Gastroesophageal sphincter (tissue), 4 donors: ENCODE results near the gene RREB1. TPM values are rescaled to one million over a fixed set of nuclear protein-coding genes. Genes with fewer than 3 reads are reported as not detected.
A peak's percentile ranks its signal among the peaks of the same experiment; 100 is the strongest.

Experiments used
- ATAC-seq: fragments of 150-250 bp; one replicate; pipeline ENCODE4 v1.9.1; 2016; ENCODE audit warnings: mild to moderate bottlenecking, moderate library complexity
- H3K27ac ChIP-seq, 4 donors: fragments of 200-600 bp; sonication (generic) in 3 of 4; 1 replicate in 3 of 4; 2 replicates in 1 of 4; pipeline ENCODE4 v1.5.1; 2016 to 2019
- H3K27me3 ChIP-seq: fragments of 200-600 bp; sonication (generic); one replicate; pipeline ENCODE4 v1.5.1; 2019
- H3K36me3 ChIP-seq, 2 donors: fragments of 200-600 bp; sonication (generic); one replicate each; pipeline ENCODE4 v1.5.1; 2019; ENCODE audit warnings: control low read depth in 1 of 2
- H3K4me1 ChIP-seq, 3 donors: fragments of 200-600 bp; sonication (generic); 1 replicate in 2 of 3; 2 replicates in 1 of 3; pipeline ENCODE4 v1.5.1; 2016 to 2019; ENCODE audit warnings: control low read depth in 2 of 3
- H3K4me3 ChIP-seq, 2 donors: fragments of 200-600 bp; sonication (generic); one replicate each; pipeline ENCODE4 v1.5.1; 2019; ENCODE audit warnings: mild to moderate bottlenecking in 1 of 2, moderate library complexity in 1 of 2
- H3K9me3 ChIP-seq, 3 donors: fragments of 200-600 bp; sonication (generic); one replicate each; pipeline ENCODE4 v1.5.1; 2017 to 2019; ENCODE audit warnings: control low read depth in 2 of 3
- EP300 ChIP-seq: sonication (generic); formaldehyde crosslinking; IDR thresholded peaks from one replicate; pipeline ENCODE4 v1.6.1; 2017; ENCODE audit warnings: antibody characterized with exemption, mild to moderate bottlenecking
- POLR2A ChIP-seq, 2 donors: fragments of 450-650 bp; IDR thresholded peaks; one replicate each; pipeline ENCODE4 v1.6.1; 2017; ENCODE audit warnings: antibody characterized with exemption in 2 of 2, mild to moderate bottlenecking in 2 of 2, moderate library complexity in 1 of 2
- POLR2AphosphoS5 ChIP-seq: sonication (generic); formaldehyde crosslinking; IDR thresholded peaks from one replicate; pipeline ENCODE4 v1.6.1; 2017; ENCODE audit warnings: antibody characterized with exemption
- WGBS, 2 donors: methylation state at CpG; one replicate each; pipeline ENCODE4 v1.1.5; 2018; ENCODE audit warnings: low coverage in 1 of 2; 5-methylcytosine and 5-hydroxymethylcytosine counted together
- total RNA-seq, 4 donors: library from RNA; depleted of rRNA; stranded (reverse); fragments of >200 nt; gene quantifications; one replicate each; pipeline ENCODE4 v1.1.0, GENCODE V29; 2016
- TF ChIP-seq, protein P1 (sequence below), 4 experiments: fragments of 200-600 bp in 2 of 4; fragments of 450-650 bp in 2 of 4; sonication (generic) in 1 of 4; IDR thresholded peaks; one replicate each; pipeline ENCODE4 v1.5.1; 2017 to 2019; ENCODE audit warnings: antibody characterized with exemption in 4 of 4, mild to moderate bottlenecking in 2 of 4, moderate library complexity in 2 of 4

Gene RREB1
- total RNA-seq, 4 donors from 2014 or later, result 20.3 to 40.8 (median 28.1) TPM

DNA sequence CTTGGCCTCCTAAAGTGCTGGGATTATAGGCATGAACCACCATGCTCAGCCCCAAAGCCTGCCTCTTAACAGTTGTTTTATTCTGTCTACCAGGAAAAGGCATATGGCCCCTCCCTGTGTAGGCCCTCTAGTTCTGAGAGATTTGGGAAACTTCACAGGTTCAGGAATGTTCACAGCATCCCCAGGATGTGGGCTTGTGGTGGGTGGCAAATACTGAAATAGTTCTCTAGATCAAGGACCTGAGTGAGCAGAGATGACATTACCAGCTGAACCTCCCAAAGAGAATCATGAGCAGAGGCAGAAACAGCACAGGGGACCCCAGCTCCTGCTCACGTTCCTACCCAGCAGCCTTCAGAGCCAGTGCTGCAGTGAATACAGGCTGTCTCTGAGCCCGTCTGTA lies 105.7 kb downstream of the RREB1 start:
- no peak overlapping the region for H3K4me3 ChIP-seq
- H3K27me3 ChIP-seq, result no peaks in the 10 kb centered on the region
- 87 to 89% methylated on average over 2 of the region's 2 CpGs for WGBS, 2 donors
- peaks cover 0 to 19% (median 0%) of the 10 kb centered on the region in 3 donors for H3K4me1 ChIP-seq
- H3K9me3 ChIP-seq, result no peaks in the 10 kb centered on the region
- H3K36me3 ChIP-seq, result peaks cover 0 to 79% of the 10 kb centered on the region in 2 donors
- H3K27ac ChIP-seq, result no peak overlapping the region
- TF ChIP-seq EP300 (no peak), POLR2A (IDR thresholded peaks at IDR 0.05) (no peak), POLR2AphosphoS5 (no peak)
- TF ChIP-seq, protein P1, sequence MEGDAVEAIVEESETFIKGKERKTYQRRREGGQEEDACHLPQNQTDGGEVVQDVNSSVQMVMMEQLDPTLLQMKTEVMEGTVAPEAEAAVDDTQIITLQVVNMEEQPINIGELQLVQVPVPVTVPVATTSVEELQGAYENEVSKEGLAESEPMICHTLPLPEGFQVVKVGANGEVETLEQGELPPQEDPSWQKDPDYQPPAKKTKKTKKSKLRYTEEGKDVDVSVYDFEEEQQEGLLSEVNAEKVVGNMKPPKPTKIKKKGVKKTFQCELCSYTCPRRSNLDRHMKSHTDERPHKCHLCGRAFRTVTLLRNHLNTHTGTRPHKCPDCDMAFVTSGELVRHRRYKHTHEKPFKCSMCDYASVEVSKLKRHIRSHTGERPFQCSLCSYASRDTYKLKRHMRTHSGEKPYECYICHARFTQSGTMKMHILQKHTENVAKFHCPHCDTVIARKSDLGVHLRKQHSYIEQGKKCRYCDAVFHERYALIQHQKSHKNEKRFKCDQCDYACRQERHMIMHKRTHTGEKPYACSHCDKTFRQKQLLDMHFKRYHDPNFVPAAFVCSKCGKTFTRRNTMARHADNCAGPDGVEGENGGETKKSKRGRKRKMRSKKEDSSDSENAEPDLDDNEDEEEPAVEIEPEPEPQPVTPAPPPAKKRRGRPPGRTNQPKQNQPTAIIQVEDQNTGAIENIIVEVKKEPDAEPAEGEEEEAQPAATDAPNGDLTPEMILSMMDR (IDR thresholded peaks at IDR 0.05), result no peak
- no peak for ATAC-seq

DNA sequence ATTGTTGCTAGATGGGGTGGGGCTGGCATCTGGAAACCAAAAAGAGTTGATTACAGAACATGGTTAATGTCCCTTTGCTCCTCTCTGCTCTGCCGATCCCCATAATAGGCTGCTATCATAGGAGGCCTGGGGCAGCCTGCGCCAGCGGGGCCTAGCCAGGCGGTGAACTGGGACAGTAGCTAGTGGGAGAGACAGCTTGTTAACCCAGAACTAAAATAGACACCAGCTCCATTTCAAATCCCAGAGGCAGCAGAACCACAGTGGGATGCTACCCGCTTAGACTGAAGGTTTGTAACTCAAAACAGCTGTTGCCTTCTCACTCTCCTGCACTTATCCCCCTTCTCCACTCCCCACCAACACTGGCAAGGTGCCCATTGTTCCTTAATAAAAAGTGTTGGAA lies 106.7 kb downstream of the RREB1 start:
- H3K4me1 ChIP-seq, result peaks cover 0 to 29% (median 0%) of the 10 kb centered on the region in 3 donors
- H3K27ac ChIP-seq, result no peak overlapping the region
- no peaks in the 10 kb centered on the region for H3K27me3 ChIP-seq
- H3K9me3 ChIP-seq, result no peaks in the 10 kb centered on the region
- no peak for ATAC-seq
- WGBS, 2 donors, result 100% methylated on average over 1 to 4 of the region's 5 CpGs
- peaks cover 0 to 74% of the 10 kb centered on the region in 2 donors for H3K36me3 ChIP-seq
- TF ChIP-seq POLR2A (IDR thresholded peaks at IDR 0.05) (no peak), EP300 (no peak), POLR2AphosphoS5 (no peak)
- TF ChIP-seq, protein P1 (IDR thresholded peaks at IDR 0.05), result no peak
- no peak overlapping the region for H3K4me3 ChIP-seq

DNA sequence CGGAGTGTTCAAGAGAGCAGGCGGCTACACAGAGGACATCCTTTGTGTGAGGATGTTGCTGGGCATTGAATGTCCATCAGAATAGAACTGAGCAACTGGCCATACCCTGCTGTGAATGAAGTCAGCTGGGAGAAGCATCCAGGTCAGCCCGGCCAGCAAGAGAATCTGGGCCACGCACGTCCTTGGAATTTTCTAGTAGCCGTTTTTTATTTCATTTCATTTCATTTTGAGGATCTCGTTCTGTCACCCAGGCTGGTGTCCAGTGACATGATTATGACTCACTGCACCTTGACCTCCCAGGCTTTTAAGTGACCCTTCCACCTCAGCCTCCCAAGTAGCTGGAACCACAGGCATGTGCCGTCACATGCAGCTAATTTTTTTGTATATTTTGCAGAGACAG lies 107.4 kb downstream of the RREB1 start:
- ATAC-seq, result no peak
- no peak overlapping the region for H3K4me3 ChIP-seq
- H3K27me3 ChIP-seq, result no peaks in the 10 kb centered on the region
- TF ChIP-seq, protein P1 (IDR thresholded peaks at IDR 0.05), result no peak
- TF ChIP-seq EP300 (no peak), POLR2AphosphoS5 (no peak), POLR2A (IDR thresholded peaks at IDR 0.05) (no peak)
- 83 to 90% methylated on average over 5 to 8 of the region's 8 CpGs for WGBS, 2 donors
- H3K4me1 ChIP-seq, result peaks cover 0 to 36% (median 6%) of the 10 kb centered on the region in 3 donors
- no peak overlapping the region for H3K27ac ChIP-seq
- no peaks in the 10 kb centered on the region for H3K9me3 ChIP-seq
- peaks cover 0 to 70% of the 10 kb centered on the region in 2 donors for H3K36me3 ChIP-seq

DNA sequence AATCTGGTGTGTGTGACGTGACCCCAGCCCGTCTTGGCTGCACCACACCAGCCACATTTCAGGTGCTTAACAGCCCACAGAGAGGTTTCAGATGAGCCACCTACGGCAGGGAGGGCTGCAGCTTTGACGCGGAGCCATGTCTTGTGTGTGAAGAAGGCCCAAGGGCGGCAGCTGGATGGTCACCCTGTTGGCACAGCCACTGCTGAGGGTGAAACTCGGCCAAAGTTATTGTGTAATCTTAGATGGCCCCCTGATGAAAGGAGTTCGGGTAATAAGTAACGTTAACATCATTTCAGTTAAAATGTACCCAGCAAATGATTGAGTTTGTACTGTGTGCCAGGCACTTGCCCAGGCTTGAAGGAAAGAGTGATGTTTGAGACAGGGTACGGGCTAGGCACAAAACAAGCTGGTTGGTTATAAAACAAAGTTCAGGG lies 108.1 kb downstream of the RREB1 start:
- Histone ChIP-seq H3K4me1 (peaks cover 0 to 43% (median 7%) of the 10 kb centered on the region in 3 donors), H3K4me3 (no peak overlapping the region), H3K36me3 (peaks cover 0 to 67% of the 10 kb centered on the region in 2 donors), H3K27ac (no peak overlapping the region), H3K9me3 (no peaks in the 10 kb centered on the region), H3K27me3 (no peaks in the 10 kb centered on the region)
- WGBS, 2 donors, result 88 to 92% methylated on average over 4 to 8 of the region's 10 CpGs
- TF ChIP-seq, protein P1 (IDR thresholded peaks at IDR 0.05), result no peak
- no peak for TF ChIP-seq POLR2AphosphoS5
- TF ChIP-seq EP300, result no peak
- TF ChIP-seq POLR2A (IDR thresholded peaks at IDR 0.05), result no peak
- ATAC-seq, result no peak

DNA sequence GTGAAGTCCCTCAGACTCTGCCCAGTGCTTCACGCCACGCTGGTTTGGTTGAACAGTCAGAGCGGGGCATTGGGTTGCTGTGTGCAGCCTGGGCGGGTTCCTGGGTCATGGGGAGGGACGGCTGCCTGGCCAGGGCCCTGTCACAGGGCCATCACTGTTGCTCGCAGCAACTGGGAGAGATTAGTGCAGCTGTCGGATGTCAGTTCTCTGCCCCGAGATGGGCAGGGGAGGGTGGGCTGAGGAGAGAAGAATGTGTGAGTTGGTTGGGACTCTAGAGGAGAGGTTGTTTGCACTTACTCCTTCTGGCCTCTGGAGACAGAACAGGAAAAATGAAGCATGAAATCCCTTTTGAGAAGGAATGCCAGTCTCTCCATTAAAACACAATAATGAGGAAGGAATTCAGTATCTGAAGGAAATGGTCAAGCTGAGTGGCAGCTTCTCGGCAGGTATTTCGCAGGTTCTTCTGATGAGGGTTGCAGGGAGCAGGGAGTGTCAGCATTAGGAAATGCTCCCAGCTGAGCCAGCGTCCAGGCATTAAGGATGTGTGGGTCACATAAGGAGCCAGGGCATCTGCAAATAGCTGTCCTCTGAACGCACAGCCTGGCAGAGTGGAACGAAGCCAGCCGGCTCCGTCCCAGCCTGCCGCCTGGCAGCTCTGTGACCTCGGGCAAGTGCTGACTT lies 109.3 kb downstream of the RREB1 start:
- WGBS, 2 donors, result 70 to 86% methylated on average over 6 to 9 of the region's 17 CpGs
- H3K4me3 ChIP-seq, result no peak overlapping the region
- TF ChIP-seq POLR2A (IDR thresholded peaks at IDR 0.05) (no peak), POLR2AphosphoS5 (no peak), EP300 (no peak)
- TF ChIP-seq, protein P1 (IDR thresholded peaks at IDR 0.05), result peak in 1 of 4 experiments; percentile 8
- ATAC-seq, result no peak
- H3K4me1 ChIP-seq, result peaks cover 0 to 44% (median 7%) of the 10 kb centered on the region in 3 donors
- peak overlapping the region in 2 of 4 donors; percentile 2 to 20 for H3K27ac ChIP-seq
- H3K9me3 ChIP-seq, result no peaks in the 10 kb centered on the region
- H3K27me3 ChIP-seq, result no peaks in the 10 kb centered on the region
- H3K36me3 ChIP-seq, result peaks cover 0 to 55% of the 10 kb centered on the region in 2 donors
